ENCODE results near the gene PIGT.

The PIGT gene

DNA sequence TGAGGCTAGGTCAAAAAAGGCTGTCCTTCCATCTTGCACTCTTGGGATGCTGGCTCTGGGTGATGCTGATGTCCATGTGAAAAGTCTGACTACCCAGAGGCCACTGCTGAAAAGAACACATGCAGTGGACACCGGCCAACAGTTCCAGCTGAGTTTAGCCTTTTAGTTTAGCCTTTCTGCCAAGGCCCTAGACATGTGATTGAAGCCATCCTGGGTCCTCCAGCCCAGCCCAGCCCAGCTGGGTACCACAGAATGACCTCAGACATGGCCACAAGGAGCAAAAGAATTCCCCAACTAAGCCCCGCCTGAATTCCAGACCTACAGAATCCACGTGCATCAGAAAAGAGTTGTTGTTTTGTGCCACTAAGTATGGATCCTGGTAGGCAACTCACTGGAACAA lies 17.4 kb downstream of the PIGT start:
- no peak overlapping the region for H3K27ac ChIP-seq (ENCODE audit: extremely low read depth, low read depth, low read length)
- 0 out of 2 replicates have a peak, but pooled peaks cover 4% of the 10 kb centered on the region for H3K4me1 ChIP-seq (ENCODE audit: control insufficient read depth, insufficient read depth, low read length)
- no peaks in the 10 kb centered on the region for H3K9me3 ChIP-seq (ENCODE audit: control insufficient read depth, insufficient read depth, low read depth, low read length)
- H3K36me3 ChIP-seq (ENCODE audit: control insufficient read depth in 2 of 2, insufficient read depth in 1 of 2, low read length in 2 of 2): peaks cover 4% of the 10 kb centered on the region in 2 experiments; a peak in 2 of 3 replicates
- POLR2A ChIA-PET: interaction anchor here (1.1 kb wide), 1 partner anchor 87 kb away, joined by 3 read pairs; no protein-coding TSS in a partner anchor
- CTCF ChIA-PET: interaction anchor here (0.6 kb wide), 1 partner anchor 111 kb away, joined by 3 read pairs; no protein-coding TSS in a partner anchor
- H3K4me3 ChIP-seq (ENCODE audit: low read depth, low read length): no peak overlapping the region
- no peak for TF ChIP-seq EGR2 (tag by site-specific recombination; IDR thresholded peaks at IDR 0.05; ENCODE audit: low read depth)
- TF ChIP-seq ZSCAN16 (tag by site-specific recombination; IDR thresholded peaks at IDR 0.05): no peak
- no peak for TF ChIP-seq SP7 (tag by site-specific recombination; IDR thresholded peaks at IDR 0.05)
- TF ChIP-seq ZXDB (tag by site-specific recombination; IDR thresholded peaks at IDR 0.05): no peak
- no peak for TF ChIP-seq SP3 (tag by site-specific recombination; IDR thresholded peaks at IDR 0.05)
- TF ChIP-seq ZNF768 (tag by site-specific recombination; IDR thresholded peaks at IDR 0.05): no peak
- TF ChIP-seq ZNF624 (tag by site-specific recombination; IDR thresholded peaks at IDR 0.05): no peak
- no peak for TF ChIP-seq ZNF266 (tag by site-specific recombination; IDR thresholded peaks at IDR 0.05; ENCODE audit: low read depth)
- no peak for TF ChIP-seq ZFP37 (tag by site-specific recombination; IDR thresholded peaks at IDR 0.05)
- TF ChIP-seq ZNF426 (tag by site-specific recombination; IDR thresholded peaks at IDR 0.05): no peak
- no peak for TF ChIP-seq ZIC2 (tag by site-specific recombination; IDR thresholded peaks at IDR 0.05)
- TF ChIP-seq ZNF514 (tag by site-specific recombination; IDR thresholded peaks at IDR 0.05): no peak
- no peak for TF ChIP-seq ZNF2 (tag by site-specific recombination; IDR thresholded peaks at IDR 0.05)
- no peak for TF ChIP-seq SALL2 (tag by site-specific recombination; IDR thresholded peaks at IDR 0.05; ENCODE audit: borderline replicate concordance)
- TF ChIP-seq, protein P1, sequence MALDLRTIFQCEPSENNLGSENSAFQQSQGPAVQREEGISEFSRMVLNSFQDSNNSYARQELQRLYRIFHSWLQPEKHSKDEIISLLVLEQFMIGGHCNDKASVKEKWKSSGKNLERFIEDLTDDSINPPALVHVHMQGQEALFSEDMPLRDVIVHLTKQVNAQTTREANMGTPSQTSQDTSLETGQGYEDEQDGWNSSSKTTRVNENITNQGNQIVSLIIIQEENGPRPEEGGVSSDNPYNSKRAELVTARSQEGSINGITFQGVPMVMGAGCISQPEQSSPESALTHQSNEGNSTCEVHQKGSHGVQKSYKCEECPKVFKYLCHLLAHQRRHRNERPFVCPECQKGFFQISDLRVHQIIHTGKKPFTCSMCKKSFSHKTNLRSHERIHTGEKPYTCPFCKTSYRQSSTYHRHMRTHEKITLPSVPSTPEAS (tag by site-specific recombination; IDR thresholded peaks at IDR 0.05): no peak
- no peak for TF ChIP-seq ZNF707 (tag by site-specific recombination; IDR thresholded peaks at IDR 0.05)
- TF ChIP-seq, protein P2, sequence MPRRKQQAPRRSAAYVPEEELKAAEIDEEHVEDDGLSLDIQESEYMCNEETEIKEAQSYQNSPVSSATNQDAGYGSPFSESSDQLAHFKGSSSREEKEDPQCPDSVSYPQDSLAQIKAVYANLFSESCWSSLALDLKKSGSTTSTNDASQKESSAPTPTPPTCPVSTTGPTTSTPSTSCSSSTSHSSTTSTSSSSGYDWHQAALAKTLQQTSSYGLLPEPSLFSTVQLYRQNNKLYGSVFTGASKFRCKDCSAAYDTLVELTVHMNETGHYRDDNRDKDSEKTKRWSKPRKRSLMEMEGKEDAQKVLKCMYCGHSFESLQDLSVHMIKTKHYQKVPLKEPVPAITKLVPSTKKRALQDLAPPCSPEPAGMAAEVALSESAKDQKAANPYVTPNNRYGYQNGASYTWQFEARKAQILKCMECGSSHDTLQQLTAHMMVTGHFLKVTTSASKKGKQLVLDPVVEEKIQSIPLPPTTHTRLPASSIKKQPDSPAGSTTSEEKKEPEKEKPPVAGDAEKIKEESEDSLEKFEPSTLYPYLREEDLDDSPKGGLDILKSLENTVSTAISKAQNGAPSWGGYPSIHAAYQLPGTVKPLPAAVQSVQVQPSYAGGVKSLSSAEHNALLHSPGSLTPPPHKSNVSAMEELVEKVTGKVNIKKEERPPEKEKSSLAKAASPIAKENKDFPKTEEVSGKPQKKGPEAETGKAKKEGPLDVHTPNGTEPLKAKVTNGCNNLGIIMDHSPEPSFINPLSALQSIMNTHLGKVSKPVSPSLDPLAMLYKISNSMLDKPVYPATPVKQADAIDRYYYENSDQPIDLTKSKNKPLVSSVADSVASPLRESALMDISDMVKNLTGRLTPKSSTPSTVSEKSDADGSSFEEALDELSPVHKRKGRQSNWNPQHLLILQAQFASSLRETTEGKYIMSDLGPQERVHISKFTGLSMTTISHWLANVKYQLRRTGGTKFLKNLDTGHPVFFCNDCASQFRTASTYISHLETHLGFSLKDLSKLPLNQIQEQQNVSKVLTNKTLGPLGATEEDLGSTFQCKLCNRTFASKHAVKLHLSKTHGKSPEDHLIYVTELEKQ (tag by site-specific recombination; IDR thresholded peaks at IDR 0.05; ENCODE audit: borderline replicate concordance): no peak

DNA sequence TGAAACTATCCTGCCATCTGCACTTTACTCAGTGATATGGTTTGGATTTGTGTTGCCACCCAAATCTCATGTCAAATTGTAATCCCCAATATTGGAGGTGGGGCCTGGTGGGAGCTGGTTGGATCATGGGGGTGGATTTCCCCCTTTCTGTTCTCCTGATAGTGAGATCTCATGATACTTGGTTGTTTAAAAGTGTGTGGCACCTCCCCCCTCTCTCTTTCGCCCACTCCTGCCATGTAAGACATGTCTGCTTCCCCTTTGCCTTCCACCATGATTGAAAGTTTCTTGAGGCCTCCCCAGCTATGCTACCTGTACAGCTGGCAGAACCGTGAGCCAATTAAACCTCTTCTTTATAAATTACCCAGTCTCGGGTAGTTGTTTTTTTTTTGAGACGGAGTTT lies 18.0 kb downstream of the PIGT start:
- H3K9me3 ChIP-seq (ENCODE audit: control insufficient read depth, insufficient read depth, low read depth, low read length): no peaks in the 10 kb centered on the region
- 0 out of 2 replicates have a peak, but pooled peaks cover 4% of the 10 kb centered on the region for H3K4me1 ChIP-seq (ENCODE audit: control insufficient read depth, insufficient read depth, low read length)
- ChIA-PET POLR2A (interaction anchor here (1.1 kb wide), 1 partner anchor 87 kb away, joined by 3 read pairs; no protein-coding TSS in a partner anchor), CTCF (interaction anchor here (0.6 to 4.5 kb wide), 2 partner anchors 59 to 140 kb away, joined by 5 to 95 read pairs; no protein-coding TSS in a partner anchor)
- no peak overlapping the region for H3K27ac ChIP-seq (ENCODE audit: extremely low read depth, low read depth, low read length)
- no peak overlapping the region for H3K4me3 ChIP-seq (ENCODE audit: low read depth, low read length)
- peaks cover 4% of the 10 kb centered on the region in 2 experiments; a peak in 2 of 3 replicates for H3K36me3 ChIP-seq (ENCODE audit: control insufficient read depth in 2 of 2, insufficient read depth in 1 of 2, low read length in 2 of 2)
- TF ChIP-seq EGR2 (tag by site-specific recombination; IDR thresholded peaks at IDR 0.05; ENCODE audit: low read depth) (no peak), ZNF777 (tag by site-specific recombination; IDR thresholded peaks at IDR 0.05; ENCODE audit: borderline replicate concordance) (no peak), ZNF433 (tag by site-specific recombination; IDR thresholded peaks at IDR 0.05; ENCODE audit: low read depth) (no peak), BCL11B (tag by site-specific recombination; IDR thresholded peaks at IDR 0.05; ENCODE audit: low read depth) (no peak), ZNF404 (tag by site-specific recombination; IDR thresholded peaks at IDR 0.05) (no peak), ZNF121 (tag by site-specific recombination; IDR thresholded peaks at IDR 0.05) (no peak), ZFP37 (tag by site-specific recombination; IDR thresholded peaks at IDR 0.05) (no peak), ZNF521 (tag by site-specific recombination; IDR thresholded peaks at IDR 0.05) (no peak), ZNF146 (tag by site-specific recombination; IDR thresholded peaks at IDR 0.05) (no peak), ZNF19 (tag by site-specific recombination; IDR thresholded peaks at IDR 0.05; ENCODE audit: low read depth) (no peak), ZNF629 (tag by site-specific recombination; IDR thresholded peaks at IDR 0.05) (no peak)
- TF ChIP-seq, protein P3, sequence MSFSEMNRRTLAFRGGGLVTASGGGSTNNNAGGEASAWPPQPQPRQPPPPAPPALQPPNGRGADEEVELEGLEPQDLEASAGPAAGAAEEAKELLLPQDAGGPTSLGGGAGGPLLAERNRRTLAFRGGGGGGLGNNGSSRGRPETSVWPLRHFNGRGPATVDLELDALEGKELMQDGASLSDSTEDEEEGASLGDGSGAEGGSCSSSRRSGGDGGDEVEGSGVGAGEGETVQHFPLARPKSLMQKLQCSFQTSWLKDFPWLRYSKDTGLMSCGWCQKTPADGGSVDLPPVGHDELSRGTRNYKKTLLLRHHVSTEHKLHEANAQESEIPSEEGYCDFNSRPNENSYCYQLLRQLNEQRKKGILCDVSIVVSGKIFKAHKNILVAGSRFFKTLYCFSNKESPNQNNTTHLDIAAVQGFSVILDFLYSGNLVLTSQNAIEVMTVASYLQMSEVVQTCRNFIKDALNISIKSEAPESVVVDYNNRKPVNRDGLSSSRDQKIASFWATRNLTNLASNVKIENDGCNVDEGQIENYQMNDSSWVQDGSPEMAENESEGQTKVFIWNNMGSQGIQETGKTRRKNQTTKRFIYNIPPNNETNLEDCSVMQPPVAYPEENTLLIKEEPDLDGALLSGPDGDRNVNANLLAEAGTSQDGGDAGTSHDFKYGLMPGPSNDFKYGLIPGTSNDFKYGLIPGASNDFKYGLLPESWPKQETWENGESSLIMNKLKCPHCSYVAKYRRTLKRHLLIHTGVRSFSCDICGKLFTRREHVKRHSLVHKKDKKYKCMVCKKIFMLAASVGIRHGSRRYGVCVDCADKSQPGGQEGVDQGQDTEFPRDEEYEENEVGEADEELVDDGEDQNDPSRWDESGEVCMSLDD (tag by site-specific recombination; IDR thresholded peaks at IDR 0.05): no peak
- TF ChIP-seq, protein P4, sequence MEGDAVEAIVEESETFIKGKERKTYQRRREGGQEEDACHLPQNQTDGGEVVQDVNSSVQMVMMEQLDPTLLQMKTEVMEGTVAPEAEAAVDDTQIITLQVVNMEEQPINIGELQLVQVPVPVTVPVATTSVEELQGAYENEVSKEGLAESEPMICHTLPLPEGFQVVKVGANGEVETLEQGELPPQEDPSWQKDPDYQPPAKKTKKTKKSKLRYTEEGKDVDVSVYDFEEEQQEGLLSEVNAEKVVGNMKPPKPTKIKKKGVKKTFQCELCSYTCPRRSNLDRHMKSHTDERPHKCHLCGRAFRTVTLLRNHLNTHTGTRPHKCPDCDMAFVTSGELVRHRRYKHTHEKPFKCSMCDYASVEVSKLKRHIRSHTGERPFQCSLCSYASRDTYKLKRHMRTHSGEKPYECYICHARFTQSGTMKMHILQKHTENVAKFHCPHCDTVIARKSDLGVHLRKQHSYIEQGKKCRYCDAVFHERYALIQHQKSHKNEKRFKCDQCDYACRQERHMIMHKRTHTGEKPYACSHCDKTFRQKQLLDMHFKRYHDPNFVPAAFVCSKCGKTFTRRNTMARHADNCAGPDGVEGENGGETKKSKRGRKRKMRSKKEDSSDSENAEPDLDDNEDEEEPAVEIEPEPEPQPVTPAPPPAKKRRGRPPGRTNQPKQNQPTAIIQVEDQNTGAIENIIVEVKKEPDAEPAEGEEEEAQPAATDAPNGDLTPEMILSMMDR (tag by site-specific recombination; IDR thresholded peaks at IDR 0.05): no peak

All from HEK293 (cell line).